Measurements from ENCODE around the gene FOXC1.

The FOXC1 gene

GRCh38 chr6:1609648-1610496 is at the start of gene FOXC1:
TSS of gene FOXC1 (plus strand) at chr6:1609915. CDS start at chr6:1610446, 531 bp downstream.
- no peak for DNase-seq

DNA sequence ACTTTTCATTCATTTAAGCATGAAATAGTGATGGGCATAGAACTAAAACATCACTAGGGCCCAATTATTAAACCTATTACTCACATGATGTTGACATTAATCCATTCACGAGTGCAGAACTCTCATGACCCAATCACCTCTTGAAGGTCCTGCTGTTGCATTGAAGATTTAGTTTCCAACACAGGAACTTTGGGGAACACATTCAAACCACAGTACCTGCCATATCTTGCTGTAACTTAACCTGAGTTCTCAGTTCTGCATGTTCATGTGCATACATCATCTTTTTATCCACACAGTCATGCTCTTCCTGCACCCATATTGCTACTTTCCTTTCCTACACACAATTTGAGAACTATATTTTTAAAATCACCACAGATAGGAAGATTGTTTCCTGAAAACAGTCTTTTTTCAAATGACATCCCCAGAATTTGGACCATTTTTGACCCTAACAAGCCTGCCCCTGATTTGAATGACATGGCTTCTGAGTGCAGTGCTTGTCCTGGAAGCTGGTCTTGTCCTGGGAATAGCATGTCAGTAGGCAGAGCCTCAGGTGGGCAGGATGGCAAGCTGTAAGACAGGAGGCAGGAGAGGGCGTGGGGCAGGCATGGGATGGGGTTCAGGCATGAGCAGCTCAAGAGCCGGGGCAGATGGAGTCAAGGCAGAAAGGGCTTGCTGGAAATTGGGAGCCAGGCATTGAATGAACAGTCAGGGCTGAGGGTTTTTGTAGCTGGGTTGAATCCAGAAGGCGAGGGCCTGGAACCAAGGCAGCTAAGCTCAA is 49.2 kb upstream of the FOXC1 start:
- no peak for DNase-seq

DNA sequence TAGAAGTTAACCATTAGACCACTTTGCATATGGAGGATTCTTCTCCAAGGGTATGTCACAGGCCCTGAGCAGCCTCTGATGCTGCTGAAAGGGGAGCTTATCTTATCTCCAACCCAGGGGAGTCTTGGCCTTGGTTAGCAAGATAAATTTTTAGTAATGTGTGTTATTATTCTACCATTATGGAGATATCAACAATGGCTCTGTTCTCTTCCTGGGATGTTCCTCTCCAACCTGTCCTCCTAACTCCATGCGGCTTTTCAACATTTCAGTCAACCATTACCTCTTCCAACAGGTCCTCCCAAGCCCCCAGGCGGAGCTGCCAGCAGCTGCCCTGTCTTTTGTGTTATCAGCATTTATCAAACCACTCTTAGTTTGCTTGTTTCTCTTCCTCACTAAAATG is 48.4 kb upstream of the FOXC1 start:
- DNase-seq: no peak

DNA sequence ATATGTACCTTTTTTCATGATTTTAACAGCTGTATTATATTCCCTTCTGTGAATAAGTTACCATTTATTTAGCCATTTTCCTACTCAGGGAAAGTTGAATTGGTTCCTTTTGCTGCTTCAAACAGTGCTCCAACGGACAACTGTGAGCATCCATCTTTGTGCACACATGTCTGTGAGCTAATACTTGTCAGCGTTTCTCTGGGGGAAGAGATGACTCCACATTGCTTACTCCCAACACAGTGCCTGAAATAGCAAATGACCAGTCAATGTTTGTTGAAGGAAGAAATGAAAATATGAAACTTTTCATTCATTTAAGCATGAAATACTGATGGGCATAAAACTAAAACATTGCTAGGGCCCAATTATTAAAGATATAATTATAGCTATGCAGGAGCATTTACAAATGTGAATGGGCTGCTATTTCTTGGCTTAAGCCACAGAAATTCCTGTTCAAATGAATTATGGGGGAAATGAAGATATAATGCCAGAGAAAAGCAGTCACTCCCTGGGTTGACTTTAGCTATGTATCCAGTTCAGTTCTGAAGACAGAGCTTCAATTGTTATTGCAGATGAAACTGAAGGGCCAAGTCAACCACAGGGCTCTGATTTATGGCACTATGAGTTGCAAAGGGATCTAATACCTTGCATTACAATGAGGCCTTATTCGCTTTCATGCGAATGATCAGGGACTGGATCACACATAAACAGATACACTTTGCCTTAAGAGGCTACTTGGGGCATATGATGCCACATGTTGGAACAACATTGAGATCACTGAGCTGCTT is 47.4 kb upstream of the FOXC1 start:
- DNase-seq: no peak

DNA sequence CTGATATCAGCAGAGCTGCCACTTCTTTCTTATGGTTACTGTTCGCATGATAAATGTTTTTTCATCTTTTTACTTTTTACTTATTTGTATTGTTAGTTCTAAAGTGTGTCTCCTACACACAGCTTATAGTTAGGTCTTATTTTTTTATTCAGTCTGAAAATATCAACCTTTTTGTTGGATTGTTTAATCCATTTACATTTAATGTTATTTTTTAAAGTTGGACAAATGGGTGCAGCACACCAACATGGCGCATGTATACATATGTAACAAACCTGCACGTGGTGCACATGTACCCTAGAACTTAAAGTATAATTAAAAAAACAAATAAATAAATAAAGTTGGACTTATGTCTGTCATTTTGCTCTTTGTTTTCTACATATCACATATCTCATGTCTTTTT is 40.3 kb upstream of the FOXC1 start:
- no peak for DNase-seq

DNA sequence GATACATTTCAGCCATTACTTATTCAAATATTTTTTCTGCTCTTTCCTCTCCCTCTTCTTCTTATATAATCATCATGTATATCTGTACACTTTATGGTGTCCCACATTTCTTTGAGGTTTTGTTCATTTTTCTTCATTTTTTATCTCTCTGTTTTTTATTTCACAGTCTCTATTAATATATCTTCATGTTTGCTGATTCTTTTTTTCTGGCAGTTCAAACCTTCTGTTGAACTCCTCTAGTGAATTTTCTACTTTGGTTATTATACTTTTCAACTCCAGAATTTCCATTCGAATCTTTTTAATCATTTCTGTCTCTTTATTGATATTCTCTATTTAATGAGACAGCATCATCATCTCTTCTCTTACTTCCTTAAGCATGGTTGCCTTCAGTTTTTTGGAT is 38.9 kb upstream of the FOXC1 start:
- no peak for DNase-seq

DNA sequence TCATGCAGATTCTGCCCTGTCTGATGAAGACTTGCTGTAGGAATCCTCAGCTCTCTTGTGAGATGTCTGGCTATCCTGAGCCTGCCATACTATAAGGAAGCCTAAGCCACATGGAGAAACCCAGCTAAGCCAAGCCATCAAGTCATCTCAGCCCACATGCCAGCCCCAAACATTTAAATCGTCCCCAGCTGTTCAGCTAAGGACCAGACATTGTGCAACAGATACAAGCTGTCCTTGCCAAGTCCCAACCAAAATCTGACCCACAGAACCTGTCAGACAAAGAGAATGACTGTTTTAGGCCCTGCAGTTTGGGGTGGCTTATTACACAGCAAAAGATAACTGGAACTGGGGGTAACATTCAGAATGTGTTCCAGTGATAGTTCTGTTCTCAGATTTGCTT is 36.8 kb upstream of the FOXC1 start:
- no peak for DNase-seq

DNA sequence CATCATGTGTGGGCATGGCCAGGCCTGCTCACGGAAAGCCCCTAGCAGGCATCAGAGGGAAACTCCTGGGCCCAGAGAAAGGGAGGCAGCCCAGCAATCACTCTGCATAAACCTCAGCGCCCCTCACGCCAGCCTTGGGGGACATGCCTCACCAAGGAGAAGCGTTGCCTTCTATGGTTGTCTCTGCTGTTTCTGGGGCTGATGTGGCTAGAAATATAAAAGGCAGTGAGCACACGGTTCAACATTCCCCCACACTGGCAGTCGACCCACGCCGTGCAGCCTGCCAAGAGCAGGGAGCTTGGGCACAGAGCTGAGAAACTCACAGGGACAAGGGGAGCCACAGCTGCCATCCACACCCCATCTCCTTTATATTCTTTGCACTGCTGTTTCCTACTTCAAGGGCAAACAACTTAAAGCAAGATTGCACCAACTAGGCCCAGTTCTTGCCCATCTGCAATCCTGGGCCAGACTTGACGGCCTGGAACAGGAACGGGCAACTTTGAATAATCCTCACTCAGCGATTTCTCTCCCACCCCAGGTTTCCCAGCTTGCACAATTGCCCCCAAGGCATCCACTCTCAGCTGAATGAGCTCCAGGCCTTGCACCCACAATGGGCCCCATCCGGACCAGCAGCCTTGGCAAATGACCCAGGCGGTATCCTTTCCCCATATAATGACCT is 35.5 kb upstream of the FOXC1 start:
- DNase-seq: no peak

DNA sequence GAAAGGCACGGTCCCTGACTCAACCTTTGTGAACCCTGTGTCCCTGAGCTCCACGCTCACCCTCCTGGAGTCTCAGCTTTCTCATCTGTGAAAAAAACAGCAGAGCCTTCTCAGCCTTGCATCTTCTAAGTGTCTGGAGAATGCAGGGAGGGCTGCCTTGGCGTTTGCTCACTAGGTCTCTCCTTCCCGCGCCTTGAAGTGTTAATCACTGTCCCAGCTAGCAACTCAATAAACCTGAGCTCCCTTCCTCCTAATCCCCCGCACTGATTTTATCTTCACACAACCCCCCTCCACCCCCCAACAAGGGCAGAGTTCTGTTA is 34.9 kb upstream of the FOXC1 start:
- no peak for DNase-seq

- no peak for DNase-seq
Observed at GRCh38 chr6:1575210-1576041, 34.3 kb upstream of the FOXC1 start.

- no peak for DNase-seq
Observed at GRCh38 chr6:1576166-1576565, 33.5 kb upstream of the FOXC1 start.

- DNase-seq: no peak
Observed at GRCh38 chr6:1576711-1577110, 33.0 kb upstream of the FOXC1 start.

- DNase-seq: no peak
Observed at GRCh38 chr6:1577146-1577680, 32.5 kb upstream of the FOXC1 start.

DNA sequence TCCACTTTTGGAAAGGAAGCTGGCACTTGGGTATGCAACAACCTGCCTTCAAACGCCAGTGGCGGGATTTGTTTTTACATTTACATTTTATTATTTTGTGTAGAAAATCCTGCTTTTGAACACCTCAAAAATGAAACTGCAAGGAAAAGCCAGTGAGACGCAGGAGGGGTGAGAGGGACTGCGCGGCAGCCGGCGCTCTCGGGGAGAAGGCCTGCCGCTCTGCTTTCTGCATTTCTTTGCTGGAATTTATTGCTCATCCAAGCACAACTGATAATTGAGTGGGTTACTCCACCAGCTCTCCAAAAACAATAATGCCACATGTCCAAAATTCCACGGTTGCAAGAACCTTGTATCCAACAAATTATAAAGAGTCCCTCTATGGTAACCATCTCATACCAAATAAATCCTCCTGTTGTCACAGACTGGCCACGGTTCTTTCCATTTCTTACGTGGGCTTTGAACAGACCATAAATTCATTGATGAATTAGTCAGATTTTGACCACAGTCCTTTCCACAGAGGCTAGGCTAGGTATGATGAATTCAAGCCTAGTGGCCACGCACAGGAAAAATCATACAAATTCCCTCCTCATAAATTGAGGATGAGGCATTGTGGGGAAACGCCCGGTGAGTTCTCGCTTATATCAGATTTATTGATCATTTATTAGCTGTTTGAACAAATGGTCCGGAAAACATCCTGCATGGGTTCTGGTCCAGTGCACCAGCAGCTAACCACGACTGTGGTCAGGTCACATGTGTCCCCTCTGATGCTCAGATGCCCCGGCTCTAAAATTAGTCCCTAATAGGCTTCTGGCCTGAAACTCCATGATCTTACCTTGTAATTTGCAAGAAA is 31.6 kb upstream of the FOXC1 start:
- DNase-seq: no peak

DNA sequence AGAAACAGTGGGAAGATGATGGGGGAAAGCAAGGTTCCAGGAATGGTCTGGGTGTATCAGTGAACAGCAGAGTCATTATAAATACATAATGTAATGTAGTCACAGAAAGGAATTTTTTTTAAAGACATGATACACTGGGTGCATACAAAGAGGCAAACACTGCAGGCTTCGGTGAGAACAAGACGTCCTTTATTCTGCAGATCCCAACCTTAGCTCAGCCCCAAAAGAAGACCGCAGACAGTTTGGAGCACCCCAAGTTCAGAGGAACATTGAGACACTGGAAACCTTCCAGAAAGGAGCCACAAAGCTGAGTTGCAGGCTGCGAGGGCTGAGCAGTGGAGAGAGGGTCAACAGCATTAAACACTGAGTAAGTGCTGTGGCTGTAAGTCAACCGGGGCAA is 30.6 kb upstream of the FOXC1 start:
- no peak for DNase-seq

GRCh38 chr6:1580109-1580508 is 29.6 kb upstream of the FOXC1 start:
- no peak for DNase-seq

DNA sequence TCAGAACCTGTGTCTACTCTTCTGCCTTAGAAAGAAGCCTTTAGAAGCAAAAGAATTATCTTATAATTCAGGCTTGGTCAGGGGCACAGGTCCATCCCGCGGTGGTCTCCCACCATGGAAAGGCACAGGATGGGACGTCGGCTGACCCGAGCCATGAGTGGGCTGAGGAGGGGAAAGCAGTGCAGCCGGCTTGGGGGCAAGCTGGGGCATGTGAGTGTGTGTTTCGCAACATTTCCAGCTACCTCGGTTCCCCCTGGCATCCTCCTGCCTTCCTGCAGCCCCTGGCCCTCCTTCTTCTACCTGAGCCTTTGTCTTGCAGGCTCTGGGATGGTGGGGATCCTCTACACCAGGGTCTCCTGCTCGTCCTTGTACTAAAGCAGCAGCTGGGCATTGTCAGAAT is 29.1 kb upstream of the FOXC1 start:
- DNase-seq: no peak

GRCh38 chr6:1581120-1581991 is 28.4 kb upstream of the FOXC1 start:
- no peak for DNase-seq

- no peak for DNase-seq
Observed at GRCh38 chr6:1584146-1584545, 25.6 kb upstream of the FOXC1 start.

Data from NCI-H510A (cell line).